Activated T-cell treated with anti-CD3 and anti-CD28 coated beads for 4 hours (primary cell): Measurements from ENCODE around the gene MICALL1.

Experiments
- DNase-seq: peaks from one replicate; pipeline ENCODE4 v3.0.0-alpha.2; 2020

Gene MICALL1

GRCh38 chr22:37905534-37906363, at the start of gene MICALL1:
Gene MICALL1 (plus strand): TSS chr22:37906297. CDS start chr22:37906423, 126 bp downstream.
- no peak for DNase-seq

GRCh38 chr22:37860796-37861421, 45.2 kb upstream of the MICALL1 start:
- no peak for DNase-seq

- no peak for DNase-seq
These were observed 43.3 kb upstream of the MICALL1 start for GRCh38 chr22:37862570-37863325.

GRCh38 chr22:37865510-37865909, 40.6 kb upstream of the MICALL1 start:
- no peak for DNase-seq

- DNase-seq: no peak
These were observed 35.8 kb upstream of the MICALL1 start for GRCh38 chr22:37870273-37870672.

- DNase-seq: no peak
These were observed 25.2 kb upstream of the MICALL1 start for GRCh38 chr22:37880668-37881440.

- DNase-seq: no peak
These were observed 21.7 kb upstream of the MICALL1 start for GRCh38 chr22:37884420-37884819.

- DNase-seq: no peak
These were observed 18.3 kb upstream of the MICALL1 start for GRCh38 chr22:37887584-37888378.

GRCh38 chr22:37891926-37892325, 14.2 kb upstream of the MICALL1 start:
- DNase-seq: no peak

- no peak for DNase-seq
These were observed 13.3 kb upstream of the MICALL1 start for GRCh38 chr22:37892566-37893335.

- no peak for DNase-seq
These were observed 12.5 kb upstream of the MICALL1 start for GRCh38 chr22:37893583-37893983.

- no peak for DNase-seq
These were observed 11.0 kb upstream of the MICALL1 start for GRCh38 chr22:37894939-37895670.

GRCh38 chr22:37896181-37896592, 9.9 kb upstream of the MICALL1 start:
- DNase-seq: no peak

GRCh38 chr22:37896939-37897338, 9.2 kb upstream of the MICALL1 start:
- no peak for DNase-seq

GRCh38 chr22:37897807-37898206, 8.3 kb upstream of the MICALL1 start:
- DNase-seq: no peak

GRCh38 chr22:37898441-37899181, 7.5 kb upstream of the MICALL1 start:
- DNase-seq: no peak

- no peak for DNase-seq
These were observed 1.2 kb upstream of the MICALL1 start for GRCh38 chr22:37904572-37905533.

- DNase-seq: no peak
These were observed 389 bp downstream of the MICALL1 start for GRCh38 chr22:37906364-37907008.
